ENCODE measurements around the gene MSI2.

MSI2 gene

DNA sequence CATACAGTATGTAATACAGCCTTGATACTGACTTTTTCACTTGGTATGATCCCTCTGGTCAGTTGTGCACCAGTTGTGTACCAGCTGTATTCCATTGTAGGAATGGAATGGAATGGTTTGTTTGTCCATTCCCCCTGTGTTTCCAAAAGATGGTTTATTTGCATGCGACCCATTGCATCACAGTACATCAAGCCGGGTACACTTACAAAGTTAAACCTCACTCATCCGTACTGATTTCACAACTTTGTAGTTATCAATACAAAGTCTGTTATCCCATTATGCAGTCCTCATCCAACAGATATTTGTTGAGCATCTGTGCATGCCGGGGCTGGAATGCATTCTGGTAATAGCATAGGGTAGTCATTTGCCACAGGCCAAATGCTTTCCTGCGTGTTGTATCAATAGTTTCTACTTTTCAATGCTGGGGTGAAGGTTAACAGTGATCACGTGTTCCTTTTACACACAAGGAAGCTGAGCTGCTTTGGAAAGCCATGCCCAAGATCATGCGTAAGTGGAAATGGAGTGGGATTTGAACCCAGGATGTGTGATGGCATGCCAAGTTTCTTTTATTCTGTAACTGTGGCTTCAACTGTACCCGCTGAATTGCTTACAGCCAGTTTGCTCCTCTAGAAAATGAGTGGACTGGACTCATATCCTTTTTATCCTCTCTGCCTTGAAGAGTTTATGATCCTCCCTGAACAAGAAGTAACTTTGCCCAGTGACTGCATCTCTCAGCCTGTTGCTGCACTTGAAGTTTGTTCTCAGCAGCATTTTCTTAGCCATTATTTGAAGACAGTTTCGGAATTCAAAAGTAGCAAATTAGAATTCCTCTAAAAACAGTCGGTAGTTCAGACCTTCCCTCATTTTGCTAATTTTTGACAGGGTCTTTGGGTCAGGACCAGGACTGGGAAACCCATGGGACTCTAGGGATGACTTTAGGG, 260.2 kb downstream of the MSI2 start:
- DNase-seq: no peak

DNA sequence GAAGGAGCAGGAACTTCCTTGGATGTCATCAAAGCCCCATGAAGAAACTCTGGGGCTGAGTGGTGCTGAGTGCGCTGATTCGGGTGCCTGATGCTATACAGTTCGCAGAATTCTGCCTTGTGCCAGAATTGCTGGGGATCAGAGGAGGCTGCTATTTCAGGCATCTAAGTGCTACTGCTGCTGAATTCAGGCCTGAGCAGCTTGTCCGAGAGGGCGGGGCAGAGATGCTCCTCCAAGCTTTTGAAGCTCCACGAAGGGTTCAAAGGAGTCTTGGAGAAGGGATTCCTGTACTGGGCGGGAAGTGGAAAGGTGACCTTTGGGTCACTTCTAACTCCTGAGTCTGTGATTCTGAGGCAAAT, 260.9 kb downstream of the MSI2 start:
- no peak for DNase-seq

DNA sequence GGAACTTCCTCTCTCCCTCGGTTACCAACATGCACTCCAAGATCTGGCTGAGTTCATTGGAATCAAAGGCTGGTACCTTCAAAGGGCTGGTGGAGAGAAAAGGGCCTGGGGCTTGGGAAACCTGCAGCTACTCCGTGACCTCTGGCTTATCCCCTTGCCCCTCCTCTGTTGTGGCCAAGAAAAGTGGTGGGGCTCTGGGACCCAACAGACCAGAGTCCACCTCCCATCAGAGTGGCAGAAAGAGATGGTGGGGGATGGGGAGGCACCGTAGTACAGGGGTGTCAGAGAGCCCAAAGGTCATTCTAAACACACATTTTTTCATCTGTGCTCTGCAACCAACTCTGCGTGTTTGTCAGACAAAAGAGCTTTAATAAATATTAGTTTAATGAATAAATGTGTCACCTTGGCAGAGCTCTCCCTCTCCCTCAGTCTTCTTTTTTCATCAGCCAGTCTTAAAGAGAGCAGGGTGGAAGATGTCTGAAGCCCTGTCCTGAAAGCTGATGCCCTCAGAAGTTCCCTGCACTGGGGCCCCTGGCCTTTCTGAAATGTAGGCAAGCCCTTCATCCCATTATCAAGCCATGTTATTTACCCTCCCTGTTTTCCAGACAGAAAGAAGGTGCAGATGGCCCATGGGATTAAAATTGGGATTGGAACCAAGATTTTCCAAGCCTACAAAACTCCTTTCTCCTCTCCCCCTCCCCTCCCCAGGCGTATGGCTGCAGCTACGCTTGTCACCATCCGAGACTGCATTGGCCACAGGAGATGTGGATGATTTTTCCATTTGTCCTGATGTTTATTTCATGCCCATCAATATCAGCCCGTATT, 261.5 kb downstream of the MSI2 start:
- no peak for DNase-seq

DNA sequence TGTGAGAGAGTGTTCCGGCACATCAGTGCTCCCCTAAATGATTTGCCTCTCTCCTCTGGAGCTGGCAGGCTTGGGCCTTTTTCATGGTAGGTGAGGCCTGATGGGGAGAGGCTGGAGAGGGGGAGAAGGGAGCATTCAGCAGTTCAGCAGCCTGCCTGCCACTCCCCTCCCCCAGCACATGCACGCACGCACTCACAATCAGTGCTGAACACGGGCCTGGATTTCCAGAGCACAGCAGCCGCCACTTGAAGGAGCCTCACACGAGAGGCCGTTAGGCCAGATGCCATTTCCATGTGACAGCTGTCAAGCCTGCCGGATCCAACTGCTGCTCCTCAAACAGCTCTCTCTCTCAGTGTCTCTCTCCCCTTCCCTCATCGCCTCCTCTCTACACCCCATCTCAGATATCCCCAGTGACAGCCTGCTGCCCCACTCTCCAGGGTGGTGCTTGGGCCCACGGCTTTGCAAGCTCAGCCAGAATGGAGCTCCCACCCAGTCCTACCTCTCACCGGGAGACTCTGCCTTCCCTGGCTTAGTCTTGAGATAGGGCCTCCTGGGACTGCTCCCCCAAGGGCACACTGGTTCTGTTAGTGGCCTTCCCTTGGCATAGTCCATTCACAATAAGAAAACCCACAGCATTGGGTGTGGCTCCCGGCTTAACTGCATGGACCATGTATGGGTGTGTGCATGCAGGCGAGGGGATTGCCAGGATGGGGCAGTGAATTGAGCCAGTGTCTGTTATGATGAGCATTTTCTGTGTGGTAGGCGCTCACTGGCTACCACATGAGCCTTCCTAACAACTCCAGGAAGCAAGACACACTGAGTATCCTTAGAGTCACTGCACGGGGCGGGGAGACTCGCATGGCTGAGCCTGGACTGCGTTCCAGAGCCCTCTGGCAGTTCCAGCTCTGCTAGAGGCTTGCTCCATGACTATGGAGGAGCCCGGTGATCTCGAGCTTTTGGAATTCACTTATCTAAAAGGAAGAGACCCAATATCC, 262.6 kb downstream of the MSI2 start:
- no peak for DNase-seq

DNA sequence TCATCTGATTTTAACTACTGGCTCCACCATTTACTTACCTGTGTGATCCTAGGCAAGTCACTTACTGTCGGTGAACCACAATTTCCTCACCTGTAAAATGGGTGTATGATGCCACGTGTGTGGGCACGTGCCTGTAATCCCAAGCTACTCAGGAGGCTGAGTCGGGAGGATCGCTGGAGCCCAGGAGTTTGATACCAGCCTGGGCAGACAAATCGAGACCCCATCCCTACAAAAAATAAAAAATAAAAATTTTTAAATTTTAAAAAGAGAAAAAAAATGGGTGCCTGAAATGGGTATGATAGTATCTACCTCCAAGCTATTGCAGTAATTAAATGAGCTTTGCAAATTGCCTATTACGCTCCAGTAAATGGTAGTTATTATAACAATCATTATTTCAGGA, 263.5 kb downstream of the MSI2 start:
- DNase-seq: no peak

DNA sequence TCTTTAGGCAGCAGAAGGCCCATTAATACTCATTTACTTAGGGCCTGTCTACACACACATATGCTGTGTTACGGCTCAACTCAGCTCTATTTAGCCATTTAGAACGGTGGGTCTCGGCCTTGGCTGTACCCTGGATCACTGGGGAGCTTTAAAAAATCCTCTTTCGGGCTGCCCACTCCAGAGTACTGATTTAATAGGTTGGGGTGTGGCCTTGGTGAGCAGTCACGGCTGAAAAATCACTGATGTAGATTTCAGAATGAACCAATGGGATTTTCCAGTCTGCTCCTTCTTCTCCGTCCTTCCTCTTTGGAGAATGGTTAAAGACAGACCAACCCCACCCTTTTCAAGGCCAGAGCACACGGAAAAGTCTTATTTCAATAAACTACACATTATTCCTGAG, 265.3 kb downstream of the MSI2 start:
- no peak for DNase-seq

DNA sequence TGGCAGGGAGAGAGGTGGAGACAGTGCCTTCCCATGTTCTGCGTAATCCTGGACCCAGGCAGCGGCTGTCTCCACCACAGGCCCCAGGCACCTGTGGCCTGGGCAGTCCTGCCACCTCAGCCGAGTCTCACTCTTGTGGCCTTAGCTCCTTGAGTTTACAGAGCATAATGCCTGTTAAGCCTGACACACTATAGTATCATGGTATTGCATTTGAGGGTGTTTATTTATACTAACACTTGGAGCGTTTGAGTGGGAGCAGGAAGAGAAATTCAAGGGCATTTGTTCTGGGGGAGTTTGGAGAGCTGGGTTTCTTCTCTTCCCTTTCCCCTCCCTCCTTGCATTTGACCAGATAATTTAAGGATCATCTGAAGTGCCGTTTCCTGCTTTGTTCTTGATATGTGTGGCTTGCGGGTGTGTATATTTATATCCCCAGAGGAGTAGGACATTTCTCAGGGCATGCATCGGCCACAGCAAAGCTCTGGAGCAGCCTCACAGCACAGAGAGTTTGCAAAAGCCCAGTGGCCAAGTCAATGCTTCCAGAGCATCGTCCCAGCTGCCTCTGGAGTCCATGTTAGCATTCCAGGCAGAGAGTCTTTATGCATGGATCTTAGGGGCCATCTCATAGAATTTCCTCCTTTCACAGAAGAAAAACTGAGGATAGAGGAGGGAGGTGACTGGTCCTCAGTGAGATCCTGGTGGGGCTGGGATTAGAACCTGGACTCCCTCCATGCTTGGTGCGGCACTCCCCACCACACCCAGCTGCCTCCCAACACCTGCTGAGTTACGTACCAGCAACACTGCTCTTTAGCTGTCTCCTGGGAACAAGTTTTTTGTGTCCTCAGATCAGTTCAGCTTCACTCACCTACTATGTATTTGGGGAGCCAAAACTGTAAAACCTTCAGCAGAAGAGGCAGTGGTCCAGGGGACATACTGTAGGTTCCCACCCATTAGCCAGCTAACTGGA, 266.0 kb downstream of the MSI2 start:
- no peak for DNase-seq

DNA sequence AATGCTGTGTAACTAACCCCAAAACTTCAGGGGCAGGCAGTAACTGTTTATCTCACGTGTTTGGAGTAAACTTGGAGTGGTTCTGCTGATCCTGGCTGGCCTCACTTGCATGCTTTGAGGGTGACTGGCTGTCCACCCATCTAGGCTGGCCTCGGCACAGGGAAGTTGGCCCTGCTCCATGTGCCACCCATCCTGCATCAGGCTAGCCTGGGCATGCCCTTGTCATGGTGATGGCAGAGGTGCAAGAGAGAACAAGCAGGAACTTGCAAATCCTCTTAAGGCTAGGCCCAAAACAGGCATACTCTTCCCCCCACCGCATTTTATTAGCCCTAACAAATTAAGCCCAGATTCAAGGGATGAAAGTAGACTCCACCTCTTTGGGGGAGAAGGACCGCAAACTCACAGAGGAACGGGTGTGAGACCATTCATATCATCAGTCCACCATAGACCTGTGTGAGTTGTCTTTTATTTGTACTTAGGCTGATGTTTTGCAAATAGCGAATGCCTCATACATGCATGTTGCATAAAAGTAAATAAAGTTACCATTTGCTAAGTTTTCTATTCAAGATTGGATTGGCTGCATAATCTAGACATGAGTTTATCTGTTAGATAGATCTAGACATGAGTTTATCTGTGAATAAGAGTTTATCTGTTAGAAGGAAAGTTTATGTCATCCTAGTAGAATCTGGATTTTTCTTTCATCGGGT, 267.8 kb downstream of the MSI2 start:
- DNase-seq: no peak

DNA sequence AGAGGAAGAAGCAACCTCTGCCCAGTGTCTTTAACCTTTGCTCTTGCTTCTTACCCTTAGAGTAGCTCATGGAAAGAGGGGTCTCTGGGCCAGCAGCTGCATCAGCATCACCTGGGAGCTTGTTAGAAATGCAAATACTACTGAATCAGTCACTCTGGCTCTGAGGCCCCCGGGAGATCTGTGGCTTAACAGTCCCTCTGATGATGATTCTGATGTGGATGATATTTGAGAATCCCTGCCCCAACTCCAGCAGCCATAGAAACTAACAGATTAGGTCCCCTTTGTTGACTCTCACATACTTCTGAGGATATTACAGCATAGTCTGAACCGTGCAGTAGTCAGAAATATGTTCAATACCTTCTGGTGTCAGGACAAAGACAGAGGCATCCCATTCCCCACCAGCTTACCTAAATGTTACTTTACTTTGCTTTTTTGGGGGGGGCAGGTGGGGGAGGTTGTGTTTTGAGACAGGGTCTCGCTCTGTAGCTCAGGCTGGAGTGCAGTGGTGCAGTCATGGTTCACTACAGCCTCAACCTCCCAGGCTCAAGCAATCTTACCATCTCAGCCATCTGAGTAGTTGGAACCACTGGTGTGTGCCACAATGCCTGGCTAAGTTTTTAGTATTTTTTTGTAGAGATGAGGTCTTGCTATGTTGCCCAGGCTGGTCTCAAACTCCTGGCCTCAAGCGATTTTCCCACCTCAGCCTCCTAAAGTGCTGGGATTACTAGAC, 268.7 kb downstream of the MSI2 start:
- DNase-seq: no peak

DNA sequence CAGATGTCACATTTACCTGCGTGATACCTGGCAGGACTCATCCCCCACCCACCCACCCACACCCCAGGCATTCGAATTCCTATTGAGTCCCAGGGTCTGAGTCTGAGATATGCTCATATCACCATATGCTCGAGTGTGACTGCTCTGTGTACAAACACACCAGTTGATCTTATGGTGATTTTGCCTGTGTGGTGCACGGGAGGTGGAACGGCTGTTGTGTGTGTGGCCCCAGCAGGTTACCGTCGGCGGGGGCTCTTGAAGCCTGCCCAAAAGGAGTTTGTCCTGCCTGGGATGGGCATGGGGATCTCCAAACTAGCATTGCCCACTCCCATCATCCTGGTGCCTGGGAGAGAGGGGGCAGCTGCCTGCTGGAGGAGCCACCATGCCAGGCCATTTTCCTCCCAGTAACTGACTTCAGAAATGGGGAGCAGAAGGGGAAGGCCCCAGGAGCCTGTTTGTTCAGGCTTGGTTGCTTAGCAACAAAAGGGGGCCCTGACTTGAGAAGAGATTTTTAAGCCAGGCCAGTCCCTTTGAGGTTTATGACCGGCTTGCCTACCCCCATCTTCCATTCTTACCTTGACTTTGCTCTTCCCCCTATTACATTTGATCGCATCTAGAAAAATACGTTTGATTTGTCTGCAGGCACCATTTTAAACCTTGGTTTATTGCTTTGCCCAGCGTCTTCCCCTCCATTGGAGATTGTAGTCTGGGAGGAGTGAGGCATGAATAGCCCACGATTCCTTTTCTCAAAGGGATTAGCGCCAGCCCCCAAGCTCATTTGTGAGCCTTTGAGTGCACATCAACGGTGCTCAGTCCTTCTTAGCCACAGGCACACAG, 271.1 kb downstream of the MSI2 start:
- DNase-seq: no peak

DNA sequence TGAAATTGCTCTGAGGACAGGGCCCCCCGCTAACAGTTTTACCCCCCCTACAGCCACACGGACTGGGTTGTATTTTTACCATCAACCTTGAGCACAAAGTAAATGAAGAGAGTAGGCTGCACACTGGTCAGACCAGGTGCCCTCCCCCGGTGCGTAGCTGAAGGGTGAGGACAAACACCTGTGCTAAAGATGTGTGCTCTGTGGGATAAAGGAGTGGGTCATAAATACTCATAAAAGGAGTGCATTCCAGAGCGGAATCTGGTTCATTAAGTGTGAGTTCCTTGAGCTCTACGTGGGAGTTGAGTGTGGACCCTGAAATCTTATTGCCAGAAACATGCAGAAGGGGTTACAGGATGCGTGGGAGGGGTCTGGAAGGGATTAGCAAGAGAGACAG, 271.7 kb downstream of the MSI2 start:
- DNase-seq: no peak

DNA sequence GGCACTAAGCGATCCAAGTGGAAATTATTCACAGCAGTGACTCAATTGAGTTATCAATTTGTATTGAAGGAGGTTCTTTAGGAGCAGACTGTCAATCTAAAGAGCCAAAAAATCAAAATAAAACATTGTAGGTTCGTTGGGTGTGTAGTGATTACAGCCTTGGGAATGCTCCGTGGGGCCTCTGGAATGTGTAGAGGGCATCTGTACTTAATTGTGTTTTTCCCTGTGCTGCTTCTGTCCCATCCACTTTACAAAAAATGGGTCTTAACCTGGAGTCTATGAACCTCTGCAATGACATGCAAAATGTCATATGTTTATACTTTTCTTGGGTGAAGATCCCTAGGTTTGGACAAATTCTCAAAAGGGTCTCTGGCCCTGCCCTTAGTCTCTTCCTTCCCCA, 273.7 kb downstream of the MSI2 start:
- DNase-seq: no peak

DNA sequence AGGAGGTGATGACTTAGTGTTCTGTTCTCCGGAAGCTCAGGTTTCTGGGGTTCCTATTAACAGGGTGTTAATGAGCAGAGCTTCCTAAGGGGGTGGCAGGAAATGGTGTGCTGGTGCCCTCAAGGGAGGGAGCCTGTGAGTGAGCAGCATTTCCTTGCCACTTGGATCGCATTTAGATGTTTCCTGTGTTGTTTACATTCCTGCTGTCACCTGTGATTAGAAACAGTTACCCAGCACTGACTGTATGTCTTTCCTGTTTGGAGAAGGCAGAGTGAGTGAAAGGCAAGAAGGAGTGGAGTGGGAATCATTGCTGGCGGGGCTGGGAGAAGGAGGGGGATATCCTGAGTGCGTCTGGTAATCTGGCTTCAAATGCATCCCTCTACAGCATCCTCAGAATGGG, 274.2 kb downstream of the MSI2 start:
- peak; percentile 28 for DNase-seq

DNA sequence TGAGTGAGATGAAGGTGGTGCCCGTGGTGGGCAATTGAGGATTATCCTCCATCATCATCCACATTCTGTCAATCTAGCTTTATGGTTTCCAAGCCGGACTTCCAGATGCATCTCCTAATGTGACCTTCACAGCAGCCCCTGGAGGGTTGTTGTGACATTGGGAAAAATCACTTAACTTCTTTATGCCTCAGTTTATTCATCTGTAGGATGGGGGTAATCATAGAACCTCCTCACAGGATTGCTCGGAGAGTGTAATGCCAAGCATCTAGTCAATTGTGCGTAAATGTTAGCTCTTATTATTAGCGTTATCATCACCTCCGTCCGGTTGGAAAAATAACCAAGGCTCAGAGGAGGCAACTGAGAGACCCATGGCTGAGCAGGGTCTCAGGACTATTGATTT, 274.8 kb downstream of the MSI2 start:
- DNase-seq: no peak

DNA sequence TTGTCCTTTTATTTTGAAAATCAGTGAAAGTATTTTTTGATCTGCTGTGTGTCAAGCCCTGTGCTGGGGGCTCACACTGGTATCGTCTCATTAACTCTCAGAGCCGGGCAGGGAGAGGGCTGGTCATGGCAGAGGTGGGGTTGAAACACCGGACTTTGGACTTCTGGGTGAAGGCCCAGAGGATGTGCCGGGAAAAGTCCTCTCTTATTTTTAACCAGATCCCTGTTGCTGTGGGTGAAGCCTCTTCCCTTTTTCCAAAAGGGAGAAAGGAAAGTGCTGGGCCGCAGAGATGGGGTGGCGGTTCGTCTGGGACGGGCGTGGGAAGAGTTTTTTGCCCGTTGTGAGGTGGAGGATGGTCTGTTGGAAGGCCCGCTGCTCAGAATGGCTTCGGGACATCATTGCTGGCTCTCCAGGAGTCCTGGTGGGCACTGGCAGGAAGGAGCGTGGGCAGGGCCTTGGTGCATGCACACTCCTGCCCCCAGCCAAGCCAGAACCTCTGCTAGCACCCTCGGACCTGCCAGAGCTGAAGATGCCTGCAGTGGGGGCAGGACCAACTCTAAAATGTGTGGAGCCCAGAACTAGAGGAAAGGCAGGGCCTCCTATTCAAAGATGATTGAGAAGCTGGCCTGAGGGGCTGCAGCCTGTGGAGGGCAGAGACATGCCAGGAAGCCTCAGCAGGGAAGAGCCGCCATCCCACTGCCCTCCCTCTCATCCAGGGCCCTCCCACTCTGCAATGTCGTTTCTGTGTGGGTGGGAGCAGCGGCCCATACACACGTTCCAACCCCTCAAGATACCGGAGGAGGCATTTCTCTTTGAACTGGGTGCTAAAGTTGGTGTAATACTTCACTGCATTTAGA, 275.6 kb downstream of the MSI2 start:
- no peak for DNase-seq

DNA sequence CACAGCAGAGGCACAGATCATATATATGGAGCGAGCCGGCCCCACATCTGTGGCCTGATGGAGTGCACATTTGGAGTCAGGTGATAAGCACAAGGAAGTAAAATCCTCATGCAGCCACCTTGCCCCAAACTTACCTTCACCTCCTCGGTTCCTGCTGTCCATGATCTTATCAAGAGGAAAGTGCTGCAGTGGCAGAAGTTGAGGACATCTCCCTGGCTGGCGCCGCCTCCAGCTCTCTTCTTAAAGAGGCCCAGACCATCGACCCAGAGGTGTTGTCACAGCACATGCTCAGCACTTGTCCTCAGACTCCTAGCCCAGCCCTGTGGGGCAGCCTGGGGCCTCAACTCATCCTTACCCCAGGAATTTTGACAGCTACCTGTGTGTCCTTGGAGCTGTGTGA, 276.2 kb downstream of the MSI2 start:
- no peak for DNase-seq

DNA sequence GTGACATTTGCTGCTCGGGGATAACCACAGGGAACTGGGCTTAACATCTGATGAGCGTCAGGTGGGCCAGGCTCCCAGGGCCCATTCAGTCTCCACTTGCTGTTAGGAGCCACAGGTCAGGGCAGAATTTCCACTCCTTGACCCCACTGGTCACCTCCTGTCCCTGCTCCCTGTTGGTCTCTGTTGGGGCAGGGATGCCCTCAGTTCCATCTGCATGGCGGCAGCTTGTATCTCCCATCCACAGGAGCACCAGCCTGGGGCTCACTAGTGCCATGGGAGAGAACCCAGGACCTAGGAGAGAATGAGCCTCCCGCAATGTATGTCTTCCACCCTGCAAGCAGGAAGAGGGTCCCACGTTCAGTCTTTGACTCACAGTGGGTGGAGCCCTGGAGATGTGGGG, 276.6 kb downstream of the MSI2 start:
- DNase-seq: no peak

DNA sequence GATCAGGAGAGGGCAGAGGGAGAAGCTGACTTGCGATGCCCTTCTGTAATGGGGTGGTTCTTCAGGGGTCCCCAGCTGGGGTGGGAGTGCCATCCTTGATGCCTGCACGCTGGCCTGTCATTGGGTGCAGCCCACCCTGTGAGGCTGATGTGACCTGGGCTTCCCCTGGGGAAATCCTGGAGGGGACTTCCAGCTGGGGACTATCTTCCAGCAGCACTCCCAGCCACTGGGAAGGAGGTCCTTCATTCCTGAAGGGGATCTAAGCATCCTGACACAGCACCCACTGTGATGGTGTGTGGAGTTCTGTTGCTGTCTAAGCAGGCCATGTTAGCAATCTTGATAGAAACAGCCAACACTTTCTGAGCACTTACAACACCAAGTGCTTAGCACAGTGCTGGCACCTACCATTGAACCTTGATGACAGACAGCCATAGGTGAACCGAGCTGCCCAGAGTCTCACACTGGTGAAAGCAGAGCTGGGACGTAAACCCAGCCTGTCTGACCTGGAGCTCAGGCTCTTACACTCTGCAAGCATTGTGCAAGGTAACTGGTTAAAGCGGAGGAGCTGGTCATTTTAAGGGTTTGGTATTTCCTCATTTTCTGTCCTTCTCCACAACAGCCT, 277.5 kb downstream of the MSI2 start:
- DNase-seq: no peak
